ENCODE data around the gene KCNC3.

Gene KCNC3

GRCh38 chr19:50314724-50315708 lies 14.2 kb downstream of the KCNC3 start:
- no peak overlapping the region for H3K4me3 ChIP-seq (replicated peaks; ENCODE audit: low read depth, low read length)
- TF ChIP-seq CTCF (IDR thresholded peaks at IDR 0.05; ENCODE audit: low read depth, low read length, missing control alignments), result no peak
- DNase-seq (ENCODE audit: extremely low read depth, low read depth), result no peak

GRCh38 chr19:50313812-50314536 lies 15.2 kb downstream of the KCNC3 start:
- H3K4me3 ChIP-seq (replicated peaks; ENCODE audit: low read depth, low read length), result no peak overlapping the region
- TF ChIP-seq CTCF (IDR thresholded peaks at IDR 0.05; ENCODE audit: low read depth, low read length, missing control alignments), result no peak
- no peak for DNase-seq (ENCODE audit: extremely low read depth, low read depth)

GRCh38 chr19:50312967-50313811 lies 16.0 kb downstream of the KCNC3 start:
- no peak for TF ChIP-seq CTCF (IDR thresholded peaks at IDR 0.05; ENCODE audit: low read depth, low read length, missing control alignments)
- no peak for DNase-seq (ENCODE audit: extremely low read depth, low read depth)
- no peak overlapping the region for H3K4me3 ChIP-seq (replicated peaks; ENCODE audit: low read depth, low read length)

DNA sequence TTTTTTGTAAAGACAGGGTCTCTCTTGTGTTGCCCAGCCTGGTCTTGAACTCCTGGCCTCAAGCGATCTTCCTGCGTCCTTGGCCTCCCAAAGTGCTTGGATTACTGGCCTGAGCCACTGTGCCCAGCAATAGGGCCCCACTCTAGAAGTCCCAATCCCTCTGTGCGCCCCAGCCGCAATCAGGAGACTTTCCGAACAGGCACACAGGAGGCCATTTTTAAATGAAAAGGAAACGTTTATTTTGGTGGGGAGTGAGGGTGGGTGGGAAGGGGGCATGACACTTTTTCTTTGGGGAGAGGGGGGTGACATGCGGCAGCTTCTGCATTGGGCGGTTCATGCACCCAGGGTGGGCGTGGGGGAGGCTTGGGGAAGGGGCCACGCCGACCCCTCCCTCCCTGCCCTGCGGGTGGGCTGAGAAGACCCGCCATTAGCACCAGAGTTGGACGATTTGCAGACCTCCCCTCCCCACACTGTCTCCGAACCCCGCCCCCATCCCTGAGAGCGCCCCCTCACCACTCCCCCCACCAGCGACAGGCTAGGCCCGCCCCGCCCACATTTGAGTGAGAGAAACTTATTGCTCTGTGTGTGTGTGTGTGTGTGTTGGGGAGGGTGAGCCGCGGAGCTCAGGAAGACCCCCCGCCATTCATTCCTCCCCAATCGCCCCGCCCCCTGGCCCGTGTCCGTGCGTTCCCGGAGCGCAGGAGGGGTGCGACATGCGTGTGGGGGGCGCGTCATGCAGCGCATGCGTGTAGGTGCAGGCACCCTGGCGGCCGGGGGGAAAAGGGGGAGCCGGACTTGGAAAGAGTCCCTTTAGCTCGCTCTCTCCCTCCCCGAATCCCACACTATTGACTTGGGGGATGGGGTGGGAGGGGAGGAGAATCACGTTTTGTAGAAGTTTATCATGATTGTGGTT lies 17.2 kb downstream of the KCNC3 start:
- no peak for DNase-seq (ENCODE audit: extremely low read depth, low read depth)
- no peak overlapping the region for H3K4me3 ChIP-seq (replicated peaks; ENCODE audit: low read depth, low read length)
- TF ChIP-seq CTCF (IDR thresholded peaks at IDR 0.05; ENCODE audit: low read depth, low read length, missing control alignments), result no peak

DNA sequence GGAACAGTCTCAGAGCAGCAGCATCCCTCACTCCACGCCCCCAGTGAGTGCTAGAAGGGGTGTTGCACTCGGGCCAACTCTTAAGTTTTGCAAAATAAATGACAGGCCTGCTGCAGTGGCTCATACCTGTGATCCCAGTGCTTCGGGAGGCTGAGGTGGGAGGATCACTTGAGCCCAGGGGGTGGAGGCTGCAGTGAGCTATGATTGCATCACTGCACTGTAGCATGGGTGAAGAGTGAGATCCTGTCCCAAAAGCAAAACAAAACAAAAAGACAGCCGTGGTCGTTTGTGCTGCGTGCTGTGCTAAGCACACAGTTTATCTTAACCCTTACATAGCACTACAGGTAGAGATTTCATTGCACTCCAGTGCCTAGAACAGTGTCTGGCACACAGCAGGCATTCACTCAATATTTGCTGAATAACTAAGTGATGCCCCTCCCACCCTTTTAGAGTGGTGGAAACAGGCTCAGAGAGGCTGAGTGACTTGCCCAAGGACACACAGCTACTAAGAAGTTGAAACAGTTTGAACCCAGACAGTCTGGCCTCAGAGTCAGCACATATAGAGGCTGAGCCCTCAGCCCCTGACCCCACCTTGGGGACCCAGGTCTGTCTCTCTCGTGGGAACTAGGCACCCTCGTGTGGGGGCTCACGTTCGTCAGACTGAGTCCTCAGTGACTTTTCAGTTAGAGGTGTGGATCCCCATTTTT lies 18.3 kb downstream of the KCNC3 start:
- DNase-seq (ENCODE audit: extremely low read depth, low read depth), result no peak
- H3K4me3 ChIP-seq (replicated peaks; ENCODE audit: low read depth, low read length), result no peak overlapping the region

More for the DNA sequence above, 18.3 kb downstream of the KCNC3 start:
- TF ChIP-seq CTCF (IDR thresholded peaks at IDR 0.05; ENCODE audit: low read depth, low read length, missing control alignments), result no peak

All from HFF-Myc (cell line).